HCT116 (cell line): Measurements from ENCODE around the gene PGBD1. TPM values are rescaled to one million over a fixed set of nuclear protein-coding genes. Genes with fewer than 3 reads are reported as not detected.

ENCODE experiments used
- ATAC-seq: fragments of 200-7000 bp; cut with Tn5 transposase; 2 replicates; pipeline ENCODE4 v1.9.1; 2020; ENCODE audit warnings: mild to moderate bottlenecking, moderate library complexity
- BruUV-seq: library from RNA; stranded (reverse); fragments of 400-500 nt; replicated peaks from 2 replicates; lab custom pipeline; 2021; lab: Mats Ljungman, UMichigan
- CTCF ChIA-PET: fragments of 300-600 bp; sonication (Branson Sonifier 250); formaldehyde crosslinking; loops from one replicate; lab custom pipeline; 2021; ENCODE audit warnings: antibody characterized with exemption; lab: Charles Lee
- POLR2A ChIA-PET: fragments of 300-600, 350-600 bp; sonication (Branson Sonifier 250); formaldehyde crosslinking; loops from one replicate; lab custom pipeline; 2021; ENCODE audit warnings: antibody characterized with exemption; lab: Charles Lee
- RAD21 ChIA-PET, 2 experiments: fragments of 300-600 bp; sonication (Branson Sonifier 250); formaldehyde crosslinking; loops; one replicate each; lab custom pipeline; 2023; ENCODE audit warnings: low total read pairs in 2 of 2; ENCODE audit not compliant: uncharacterized antibody in 2 of 2, unreplicated experiment in 2 of 2, low non-redundant PET in 1 of 2; lab: Charles Lee
- DNase-seq: peaks from one replicate; pipeline ENCODE4 v3.0.0-alpha.2; 2010; ENCODE audit warnings: low read depth, low spot score
- H2AFZ ChIP-seq: fragments of 200-600 bp; shearing (Covaris generic), sonication (generic); 2 replicates; pipeline ENCODE4 v1.6.1; 2017; ENCODE audit warnings: low read depth, mixed run types, mixed read lengths, antibody characterized with exemption, low read length; ENCODE audit not compliant: poor library complexity, severe bottlenecking
- H3K27ac ChIP-seq: 2 replicates; pipeline ENCODE4 v1.5.1; 2012; ENCODE audit warnings: low read depth, low read length
- H3K27me3 ChIP-seq: fragments of 200-600 bp; sonication (generic); 2 replicates; pipeline ENCODE4 v1.6.1; 2016; ENCODE audit warnings: mixed run types, low read length, mixed read lengths; ENCODE audit not compliant: insufficient read depth
- H3K36me3 ChIP-seq, 2 experiments: fragments of 200-500 bp in 1 of 2; fragments of 200-600 bp in 1 of 2; sonication (Bioruptor generic) in 1 of 2; sonication (generic) in 1 of 2; 2 replicates each; pipeline versions ENCODE4 v1.5.1 to v1.6.1; 2014 to 2016; ENCODE audit warnings: low read length in 2 of 2, inconsistent platforms in 1 of 2, mixed read lengths in 1 of 2, mixed run types in 1 of 2; ENCODE audit not compliant: insufficient read depth in 2 of 2, control insufficient read depth in 1 of 2
- H3K4me1 ChIP-seq, 2 experiments: fragments of 200-600 bp in 1 of 2; sonication (generic) in 1 of 2; 2 replicates each; pipeline versions ENCODE4 v1.5.1 to v1.6.1; 2012 to 2017; ENCODE audit warnings: low read length in 2 of 2, inconsistent platforms in 1 of 2, mild to moderate bottlenecking in 1 of 2, mixed read lengths in 1 of 2, mixed run types in 1 of 2, moderate library complexity in 1 of 2; ENCODE audit not compliant: insufficient read depth in 2 of 2, control insufficient read depth in 1 of 2
- H3K4me2 ChIP-seq: fragments of 200-600 bp; sonication (generic); 2 replicates; pipeline ENCODE4 v1.6.1; 2017; ENCODE audit warnings: mixed run types, low read length, mixed read lengths
- H3K4me3 ChIP-seq, 2 experiments: fragments of 200-600 bp in 1 of 2; sonication (generic) in 1 of 2; replicated peaks in 1 of 2; 2 replicates each; pipeline ENCODE4 v1.5.1; 2011 to 2016; ENCODE audit warnings: low read length in 2 of 2, control low read depth in 1 of 2, low read depth in 1 of 2, mild to moderate bottlenecking in 1 of 2, mixed read lengths in 1 of 2, mixed run types in 1 of 2
- H3K79me2 ChIP-seq: fragments of 200-600 bp; sonication (generic); 2 replicates; pipeline ENCODE4 v1.6.1; 2017; ENCODE audit warnings: mild to moderate bottlenecking, mixed run types, low read length, moderate library complexity, mixed read lengths; ENCODE audit not compliant: insufficient read depth
- H3K9ac ChIP-seq: fragments of 200-600 bp; sonication (generic); 2 replicates; pipeline ENCODE4 v1.6.1; 2016; ENCODE audit warnings: low read length, mixed read lengths
- H3K9me2 ChIP-seq: fragments of 200-600 bp; sonication (generic), shearing (Covaris generic); 2 replicates; pipeline ENCODE4 v1.6.1; 2017; ENCODE audit warnings: mixed run types, mild to moderate bottlenecking, moderate library complexity; ENCODE audit not compliant: insufficient read depth
- H3K9me3 ChIP-seq, 2 experiments: fragments of 200-500 bp in 1 of 2; fragments of 200-600 bp in 1 of 2; sonication (Bioruptor generic) in 1 of 2; sonication (generic) in 1 of 2; 2 replicates each; pipeline ENCODE4 v1.6.1; 2014 to 2017; ENCODE audit warnings: low read length in 2 of 2, mixed read lengths in 2 of 2, inconsistent platforms in 1 of 2, low read depth in 1 of 2, mild to moderate bottlenecking in 1 of 2, mixed run types in 1 of 2, moderate library complexity in 1 of 2; ENCODE audit not compliant: control insufficient read depth in 1 of 2, insufficient read depth in 1 of 2
- H4K20me1 ChIP-seq: fragments of 200-600 bp; sonication (generic), shearing (Covaris generic); 2 replicates; pipeline ENCODE4 v1.6.1; 2017; ENCODE audit warnings: mixed run types, mild to moderate bottlenecking, moderate library complexity; ENCODE audit not compliant: insufficient read depth
- CBX3 ChIP-seq: IDR thresholded peaks from 2 replicates; pipeline ENCODE4 v1.6.1; 2012; ENCODE audit warnings: low read depth
- CEBPB ChIP-seq: IDR thresholded peaks from 2 replicates; pipeline ENCODE4 v1.6.1; 2012; ENCODE audit warnings: low read depth
- EGR1 ChIP-seq: IDR thresholded peaks from 2 replicates; pipeline ENCODE4 v1.6.1; 2012; ENCODE audit warnings: low read depth
- ELF1 ChIP-seq: IDR thresholded peaks from 2 replicates; pipeline ENCODE4 v1.6.1; 2012; ENCODE audit warnings: low read depth, borderline replicate concordance
- EZH2phosphoT487 ChIP-seq: fragments of 200-600 bp; IDR thresholded peaks from 2 replicates; pipeline ENCODE4 v1.6.1; 2018; ENCODE audit warnings: antibody characterized with exemption, borderline replicate concordance
- FOSL1 ChIP-seq: IDR thresholded peaks from 2 replicates; pipeline ENCODE4 v1.6.1; 2012; ENCODE audit warnings: low read depth
- POLR2A ChIP-seq: IDR thresholded peaks from 2 replicates; pipeline ENCODE4 v1.7.0; 2011; ENCODE audit warnings: borderline replicate concordance; ENCODE audit not compliant: insufficient read depth, insufficient read length; ENCODE audit errors: extremely low read depth
- SRF ChIP-seq: IDR thresholded peaks from 2 replicates; pipeline ENCODE4 v1.6.1; 2012; ENCODE audit warnings: low read depth
- ZNF274 ChIP-seq: fragments of 200-500 bp; sonication (Bioruptor generic); IDR thresholded peaks from 2 replicates; pipeline ENCODE4 v1.6.1; 2014; ENCODE audit warnings: mild to moderate bottlenecking, low read depth, low read length, inconsistent platforms
- intact Hi-C: fragments of 100-400 bp; cut with micrococcal nuclease; formaldehyde crosslinking; loops from 2 replicates; pipeline ENCODE4 v1.10.0; 2022
- total RNA-seq: library from RNA; stranded (reverse); gene quantifications from one replicate; pipeline ENCODE4 v1.2.1, GENCODE V29; 2021; ENCODE audit not compliant: unreplicated experiment
- TF ChIP-seq, protein P1 (sequence below), 3 experiments: fragments of 200-600 bp in 1 of 3; sonication (generic) in 1 of 3; IDR thresholded peaks in 2 of 3; conservative IDR thresholded peaks in 1 of 3; 2 replicates each; pipeline ENCODE4 v1.5.1; 2012 to 2017; ENCODE audit warnings: low read depth in 2 of 3, low read length in 2 of 3, antibody characterized with exemption in 1 of 3, borderline replicate concordance in 1 of 3, control low read depth in 1 of 3, mild to moderate bottlenecking in 1 of 3, mixed read lengths in 1 of 3, mixed run types in 1 of 3, moderate library complexity in 1 of 3; ENCODE audit not compliant: insufficient read depth in 1 of 3
- TF ChIP-seq, protein P2 (sequence below): IDR thresholded peaks from 2 replicates; pipeline ENCODE4 v1.6.1; 2011; ENCODE audit warnings: mild to moderate bottlenecking, low read length, moderate library complexity; ENCODE audit not compliant: insufficient replicate concordance; ENCODE audit errors: extremely low read depth
- TF ChIP-seq, protein P3 (sequence below): IDR thresholded peaks from 2 replicates; pipeline ENCODE4 v1.6.1; 2012

PGBD1 gene
- total RNA-seq, 1 experiment from 2014 or later = 3.6 TPM

DNA sequence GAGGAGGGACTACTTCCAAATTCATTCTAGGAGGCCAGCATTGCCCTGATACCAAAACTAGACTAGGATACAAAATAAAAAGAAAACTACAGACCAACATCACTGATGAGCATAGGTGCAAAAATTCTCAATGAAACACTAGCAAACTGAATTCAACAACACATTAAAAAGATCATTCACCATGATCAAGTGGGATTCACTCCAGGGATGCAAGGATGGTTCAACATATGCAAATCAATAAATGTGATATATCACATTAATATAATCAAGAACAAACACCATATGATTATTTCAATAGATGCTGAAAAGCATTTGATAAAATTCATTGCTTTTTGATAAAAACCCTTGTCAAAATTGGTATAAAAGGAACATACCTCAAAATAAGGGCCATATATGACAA, 10.2 kb downstream of the PGBD1 start (continued):
- TF ChIP-seq CBX3 (no peak), EGR1 (no peak), SRF (no peak)
- TF ChIP-seq, protein P1, sequence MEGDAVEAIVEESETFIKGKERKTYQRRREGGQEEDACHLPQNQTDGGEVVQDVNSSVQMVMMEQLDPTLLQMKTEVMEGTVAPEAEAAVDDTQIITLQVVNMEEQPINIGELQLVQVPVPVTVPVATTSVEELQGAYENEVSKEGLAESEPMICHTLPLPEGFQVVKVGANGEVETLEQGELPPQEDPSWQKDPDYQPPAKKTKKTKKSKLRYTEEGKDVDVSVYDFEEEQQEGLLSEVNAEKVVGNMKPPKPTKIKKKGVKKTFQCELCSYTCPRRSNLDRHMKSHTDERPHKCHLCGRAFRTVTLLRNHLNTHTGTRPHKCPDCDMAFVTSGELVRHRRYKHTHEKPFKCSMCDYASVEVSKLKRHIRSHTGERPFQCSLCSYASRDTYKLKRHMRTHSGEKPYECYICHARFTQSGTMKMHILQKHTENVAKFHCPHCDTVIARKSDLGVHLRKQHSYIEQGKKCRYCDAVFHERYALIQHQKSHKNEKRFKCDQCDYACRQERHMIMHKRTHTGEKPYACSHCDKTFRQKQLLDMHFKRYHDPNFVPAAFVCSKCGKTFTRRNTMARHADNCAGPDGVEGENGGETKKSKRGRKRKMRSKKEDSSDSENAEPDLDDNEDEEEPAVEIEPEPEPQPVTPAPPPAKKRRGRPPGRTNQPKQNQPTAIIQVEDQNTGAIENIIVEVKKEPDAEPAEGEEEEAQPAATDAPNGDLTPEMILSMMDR (IDR thresholded peaks at IDR 0.05 in 2 of 3, conservative IDR thresholded peaks at IDR 0.05 in 1 of 3; ENCODE audit: borderline replicate concordance in 1 of 3, insufficient read depth in 1 of 3, low read depth in 2 of 3, low read length in 2 of 3) = no peak

DNA sequence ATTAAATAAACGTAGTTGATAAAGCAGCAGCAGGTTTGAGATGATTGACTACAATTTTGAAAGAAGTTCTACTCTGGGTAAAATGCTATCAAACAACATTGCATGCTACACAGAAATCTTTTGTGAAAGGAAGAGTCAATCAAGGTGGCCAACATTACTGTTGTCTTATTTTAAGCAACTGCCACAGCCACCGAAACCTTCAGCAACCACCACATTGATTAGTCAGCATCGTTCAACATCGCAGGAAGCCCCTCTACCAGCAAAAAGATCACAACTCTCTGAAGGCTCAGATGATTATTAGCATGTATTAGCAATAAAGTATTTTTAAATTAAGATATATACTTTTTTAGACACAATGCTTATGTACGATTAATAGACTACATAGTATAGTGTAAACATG, 14.0 kb downstream of the PGBD1 start:
- H3K36me3 ChIP-seq = no peaks in the 10 kb centered on the region
- RAD21 ChIA-PET = no interaction called here
- H3K4me3 ChIP-seq = no peak overlapping the region
- H3K9ac ChIP-seq = no peak overlapping the region
- H3K27ac ChIP-seq = no peak overlapping the region
- intact Hi-C loops = no loop called here
- H3K27me3 ChIP-seq = no peaks in the 10 kb centered on the region
- CTCF ChIA-PET = no interaction called here
- H3K4me2 ChIP-seq = no peak overlapping the region
- H4K20me1 ChIP-seq = no peaks in the 10 kb centered on the region
- H3K4me1 ChIP-seq = no peaks in the 10 kb centered on the region
- no peak for TF ChIP-seq CEBPB
- TF ChIP-seq POLR2A = no peak
- TF ChIP-seq, protein P2, sequence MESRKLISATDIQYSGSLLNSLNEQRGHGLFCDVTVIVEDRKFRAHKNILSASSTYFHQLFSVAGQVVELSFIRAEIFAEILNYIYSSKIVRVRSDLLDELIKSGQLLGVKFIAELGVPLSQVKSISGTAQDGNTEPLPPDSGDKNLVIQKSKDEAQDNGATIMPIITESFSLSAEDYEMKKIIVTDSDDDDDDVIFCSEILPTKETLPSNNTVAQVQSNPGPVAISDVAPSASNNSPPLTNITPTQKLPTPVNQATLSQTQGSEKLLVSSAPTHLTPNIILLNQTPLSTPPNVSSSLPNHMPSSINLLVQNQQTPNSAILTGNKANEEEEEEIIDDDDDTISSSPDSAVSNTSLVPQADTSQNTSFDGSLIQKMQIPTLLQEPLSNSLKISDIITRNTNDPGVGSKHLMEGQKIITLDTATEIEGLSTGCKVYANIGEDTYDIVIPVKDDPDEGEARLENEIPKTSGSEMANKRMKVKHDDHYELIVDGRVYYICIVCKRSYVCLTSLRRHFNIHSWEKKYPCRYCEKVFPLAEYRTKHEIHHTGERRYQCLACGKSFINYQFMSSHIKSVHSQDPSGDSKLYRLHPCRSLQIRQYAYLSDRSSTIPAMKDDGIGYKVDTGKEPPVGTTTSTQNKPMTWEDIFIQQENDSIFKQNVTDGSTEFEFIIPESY = no peak
- TF ChIP-seq SRF = no peak
- no peak for TF ChIP-seq EZH2phosphoT487
- TF ChIP-seq ELF1 = no peak
- TF ChIP-seq FOSL1 = no peak
- TF ChIP-seq CBX3 = no peak
- TF ChIP-seq ZNF274 = no peak
- TF ChIP-seq, protein P3, sequence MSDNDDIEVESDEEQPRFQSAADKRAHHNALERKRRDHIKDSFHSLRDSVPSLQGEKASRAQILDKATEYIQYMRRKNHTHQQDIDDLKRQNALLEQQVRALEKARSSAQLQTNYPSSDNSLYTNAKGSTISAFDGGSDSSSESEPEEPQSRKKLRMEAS = no peak
- DNase-seq (no peak), ATAC-seq (no peak)
- POLR2A ChIA-PET = no interaction called here
- no peaks in the 10 kb centered on the region for H3K79me2 ChIP-seq
- no peak overlapping the region for H2AFZ ChIP-seq
- no peaks in the 10 kb centered on the region for H3K9me2 ChIP-seq
- no peaks in the 10 kb centered on the region for H3K9me3 ChIP-seq
- BruUV-seq = no TSS peak
